Mucosa of rectum (tissue), 2 donors: ENCODE data around the gene SAMD11.
"Not testable (repeated sequence)": the region's sequence is repeated elsewhere in the genome, so short reads cannot be mapped to it uniquely, and the experiment has no call there.

ENCODE experiments used
- H3K27ac ChIP-seq, 2 donors: one replicate each; pipeline ENCODE4 v1.7.0; 2013; ENCODE audit warnings: inconsistent platforms in 2 of 2, low read depth in 2 of 2, low read length in 2 of 2
- H3K27me3 ChIP-seq, 2 donors: one replicate each; pipeline ENCODE4 v1.7.0; 2013; ENCODE audit warnings: low read length in 2 of 2; ENCODE audit not compliant: control insufficient read depth in 2 of 2, insufficient read depth in 2 of 2
- H3K36me3 ChIP-seq, 2 donors: one replicate each; pipeline ENCODE4 v1.7.0; 2013; ENCODE audit warnings: low read length in 2 of 2; ENCODE audit not compliant: control insufficient read depth in 2 of 2, insufficient read depth in 2 of 2
- H3K4me1 ChIP-seq, 2 donors: one replicate each; pipeline ENCODE4 v1.7.0; 2013; ENCODE audit warnings: low read length in 2 of 2, mild to moderate bottlenecking in 1 of 2; ENCODE audit not compliant: control insufficient read depth in 2 of 2, insufficient read depth in 2 of 2
- H3K4me3 ChIP-seq, 2 donors: one replicate each; pipeline ENCODE4 v1.7.0; 2013; ENCODE audit warnings: low read length in 2 of 2
- H3K9ac ChIP-seq, 2 donors: one replicate each; pipeline ENCODE4 v1.7.0; 2013; ENCODE audit warnings: low read length in 2 of 2, low read depth in 1 of 2, mild to moderate bottlenecking in 1 of 2
- H3K9me3 ChIP-seq, 2 donors: one replicate each; pipeline ENCODE4 v1.7.0; 2013; ENCODE audit warnings: low read length in 2 of 2; ENCODE audit not compliant: control insufficient read depth in 2 of 2
- donor health status: healthy.
- donor health status: Normal muscosa, but diverticular disease.

Gene SAMD11

GRCh38 chr1:890661-891060, 33.1 kb upstream of the SAMD11 start:
- H3K27me3 ChIP-seq = peaks cover 5 to 6% of the 10 kb centered on the region in 2 donors

DNA sequence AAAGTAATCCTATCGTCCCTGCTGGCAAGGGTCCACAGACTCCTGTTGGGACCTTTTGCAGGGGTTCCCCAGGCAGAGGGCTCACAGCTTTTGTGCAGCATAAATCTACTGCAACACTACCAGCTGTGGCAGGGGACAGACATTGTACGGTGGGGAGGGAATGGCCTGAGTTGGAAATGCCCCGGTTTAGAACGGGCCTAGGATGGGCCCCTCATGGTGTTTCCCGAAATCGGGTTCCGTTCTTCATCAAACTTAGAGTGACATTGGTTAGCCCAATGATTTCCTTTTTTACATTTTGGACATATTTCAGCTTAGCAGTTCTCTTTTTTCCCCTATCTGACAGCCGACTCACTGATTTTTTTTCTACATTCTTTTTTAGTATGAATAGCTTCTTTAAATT, 26.5 kb upstream of the SAMD11 start:
- Histone ChIP-seq H3K4me1 (no peaks in the 10 kb centered on the region), H3K27me3 (peaks cover 2 to 4% of the 10 kb centered on the region in 2 donors), H3K9me3 (peaks cover 0 to 2% of the 10 kb centered on the region in 2 donors), H3K27ac (no peak overlapping the region), H3K9ac (no peak overlapping the region), H3K4me3 (no peak overlapping the region), H3K36me3 (no peaks in the 10 kb centered on the region)

More at GRCh38 chr1:890661-891060, 33.1 kb upstream of the SAMD11 start:
- Histone ChIP-seq H3K4me1 (no peaks in the 10 kb centered on the region), H3K36me3 (no peaks in the 10 kb centered on the region), H3K9me3 (no peaks in the 10 kb centered on the region), H3K9ac (no peak overlapping the region), H3K4me3 (no peak overlapping the region), H3K27ac (no peak overlapping the region)

- not testable (repeated sequence) for H3K9me3 ChIP-seq, H3K4me1 ChIP-seq, H3K36me3 ChIP-seq, H3K27ac ChIP-seq, H3K4me3 ChIP-seq, H3K27me3 ChIP-seq, H3K9ac ChIP-seq
Measured at GRCh38 chr1:897951-898350, 25.8 kb upstream of the SAMD11 start.

DNA sequence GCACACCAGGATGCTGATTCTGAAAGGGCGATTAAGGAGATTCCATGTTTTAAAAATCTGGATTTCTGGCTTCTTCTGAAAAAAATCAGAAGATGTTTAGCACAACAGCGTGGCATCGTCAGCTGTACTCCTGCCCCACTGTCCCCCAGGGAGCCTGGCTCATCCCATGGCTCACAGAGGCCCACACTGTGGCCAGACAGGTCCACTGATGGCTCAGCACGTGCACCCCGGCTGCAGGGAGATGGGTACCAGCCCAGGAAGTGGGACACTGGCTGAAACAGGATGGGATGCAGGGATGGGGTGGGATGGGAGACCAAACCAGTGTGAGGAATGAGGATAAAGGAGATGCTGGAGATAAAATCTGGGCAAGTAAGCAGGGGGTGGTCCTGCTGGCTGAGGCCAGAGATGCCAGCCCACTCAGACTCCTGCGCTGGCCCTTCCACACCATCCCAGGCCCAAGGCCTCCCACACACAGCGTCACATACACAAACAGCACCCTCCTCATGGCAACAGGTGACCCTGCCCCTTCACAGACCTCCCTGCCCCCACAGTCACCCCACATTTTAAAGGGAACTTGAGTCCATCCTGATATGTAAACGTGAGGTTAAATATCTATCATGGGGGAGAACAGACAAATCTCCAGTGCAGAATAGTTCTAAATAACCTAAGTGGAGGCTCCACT, 23.9 kb upstream of the SAMD11 start:
- H3K27me3 ChIP-seq = peaks cover 2 to 4% of the 10 kb centered on the region in 2 donors
- no peak overlapping the region for H3K4me3 ChIP-seq

DNA sequence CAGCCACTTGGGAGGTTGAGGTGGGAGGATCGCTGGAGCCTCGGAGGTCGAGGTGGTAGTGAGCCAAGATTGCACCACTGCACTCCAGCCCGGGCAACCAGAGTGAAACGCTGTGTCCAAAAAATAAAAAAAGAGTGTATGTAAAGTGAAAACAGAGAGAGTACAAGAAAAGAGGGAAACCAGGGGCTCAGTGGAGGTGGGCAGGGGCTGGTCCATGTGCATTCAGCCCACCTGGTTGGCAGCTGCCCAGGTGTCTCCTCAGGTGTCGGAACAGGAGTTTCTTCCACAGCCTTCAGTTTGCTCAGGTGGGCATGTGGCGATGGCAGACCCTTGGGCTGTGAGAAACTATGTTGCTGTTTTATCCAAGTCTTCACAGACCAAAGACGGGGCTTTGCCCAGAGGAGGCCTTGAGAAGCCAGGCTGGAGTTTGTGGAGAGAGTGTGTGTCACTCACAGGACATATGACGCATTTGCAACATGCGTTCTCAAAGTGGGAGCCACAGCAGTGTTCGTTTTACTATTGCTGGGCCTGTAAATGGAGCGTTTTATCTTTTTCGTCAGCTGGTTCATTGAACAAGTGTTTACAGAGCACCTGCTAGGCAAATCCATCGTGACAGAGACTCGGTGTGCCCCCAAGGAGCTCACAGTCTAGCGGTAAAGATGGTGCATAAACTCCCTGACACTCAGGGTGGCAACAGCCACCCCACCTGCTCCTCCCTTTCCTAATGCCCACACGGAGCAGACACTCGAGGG, 22.4 kb upstream of the SAMD11 start:
- Histone ChIP-seq H3K27me3 (peaks cover 9 to 13% of the 10 kb centered on the region in 2 donors), H3K36me3 (no peaks in the 10 kb centered on the region), H3K4me3 (no peak overlapping the region)

More for the DNA sequence above, 23.9 kb upstream of the SAMD11 start:
- no peak overlapping the region for H3K9ac ChIP-seq
- no peaks in the 10 kb centered on the region for H3K4me1 ChIP-seq
- no peak overlapping the region for H3K27ac ChIP-seq
- no peaks in the 10 kb centered on the region for H3K36me3 ChIP-seq
- H3K9me3 ChIP-seq = peaks cover 0 to 2% of the 10 kb centered on the region in 2 donors

GRCh38 chr1:902802-903201, 20.9 kb upstream of the SAMD11 start:
- Histone ChIP-seq H3K9ac (no peak overlapping the region), H3K27me3 (peaks cover 15 to 22% of the 10 kb centered on the region in 2 donors), H3K36me3 (no peaks in the 10 kb centered on the region), H3K27ac (no peak overlapping the region), H3K4me3 (no peak overlapping the region), H3K4me1 (peaks cover 8 to 9% of the 10 kb centered on the region in 2 donors), H3K9me3 (peaks cover 0 to 1% of the 10 kb centered on the region in 2 donors)

More for the DNA sequence above, 22.4 kb upstream of the SAMD11 start:
- Histone ChIP-seq H3K9me3 (peaks cover 0 to 2% of the 10 kb centered on the region in 2 donors), H3K27ac (no peak overlapping the region), H3K4me1 (peaks cover under 1% of the 10 kb centered on the region in 2 donors), H3K9ac (no peak overlapping the region)

DNA sequence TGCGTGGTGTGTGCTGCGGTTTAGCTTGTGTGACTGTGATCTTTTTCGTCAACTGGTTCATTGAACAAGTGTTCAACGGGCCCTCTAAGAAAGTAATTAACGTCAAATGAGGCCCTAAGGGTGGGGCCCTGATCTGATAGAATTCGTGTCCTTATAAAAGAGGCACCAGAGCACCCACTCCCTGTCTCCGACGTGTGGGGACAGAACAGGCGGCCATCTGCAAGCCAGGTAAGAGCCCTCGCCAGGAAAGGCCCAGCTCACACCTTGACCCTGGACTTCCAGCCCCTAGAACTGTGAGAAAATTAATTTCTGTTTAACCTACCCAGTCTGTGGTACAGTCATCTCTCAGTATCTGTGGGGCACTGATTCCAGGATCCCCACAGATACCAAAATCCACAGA, 20.4 kb upstream of the SAMD11 start:
- Histone ChIP-seq H3K27me3 (peaks cover 15 to 23% of the 10 kb centered on the region in 2 donors), H3K4me1 (peaks cover 8 to 9% of the 10 kb centered on the region in 2 donors), H3K4me3 (no peak overlapping the region), H3K36me3 (no peaks in the 10 kb centered on the region), H3K9me3 (no peaks in the 10 kb centered on the region), H3K27ac (no peak overlapping the region), H3K9ac (no peak overlapping the region)

DNA sequence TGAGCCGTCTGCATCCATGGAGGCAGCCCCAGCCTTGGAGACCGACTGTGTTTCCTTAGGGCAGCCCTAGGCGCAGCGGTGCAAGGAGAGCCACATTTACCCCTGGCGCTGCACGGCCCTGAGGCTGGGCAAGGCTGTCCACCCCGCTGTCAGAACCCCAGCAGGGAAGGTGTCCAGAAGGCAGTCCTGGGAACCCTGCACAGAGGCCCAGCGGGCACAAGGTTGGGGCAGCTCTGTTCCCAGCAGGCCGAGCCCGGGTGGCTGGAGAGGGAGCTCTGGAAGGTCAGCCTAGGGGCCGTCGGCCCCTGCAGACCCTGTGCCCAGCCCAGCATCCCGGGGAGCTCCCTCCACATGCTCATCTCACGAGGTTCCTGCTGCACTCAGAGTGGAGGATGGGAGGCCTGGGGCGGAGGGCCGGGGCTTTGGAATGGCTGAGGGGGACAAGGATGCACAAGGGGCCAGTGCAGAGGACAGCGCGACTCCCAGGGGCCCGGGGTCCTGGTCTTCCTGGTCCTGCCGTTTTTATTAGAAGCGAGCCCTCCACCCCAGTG, 19.9 kb upstream of the SAMD11 start:
- Histone ChIP-seq H3K27ac (no peak overlapping the region), H3K4me3 (no peak overlapping the region), H3K9ac (no peak overlapping the region), H3K4me1 (peaks cover 8 to 9% of the 10 kb centered on the region in 2 donors), H3K27me3 (peaks cover 12 to 23% of the 10 kb centered on the region in 2 donors), H3K9me3 (no peaks in the 10 kb centered on the region), H3K36me3 (no peaks in the 10 kb centered on the region)

- Histone ChIP-seq H3K27ac (no peak overlapping the region), H3K4me3 (peak overlapping the region in 1 of 2 donors; percentile 23), H3K27me3 (peaks cover 12 to 23% of the 10 kb centered on the region in 2 donors)
Measured at GRCh38 chr1:904310-904950, 19.3 kb upstream of the SAMD11 start.

More at GRCh38 chr1:904310-904950, 19.3 kb upstream of the SAMD11 start:
- Histone ChIP-seq H3K9me3 (no peaks in the 10 kb centered on the region), H3K36me3 (no peaks in the 10 kb centered on the region), H3K4me1 (peaks cover 8 to 9% of the 10 kb centered on the region in 2 donors), H3K9ac (no peak overlapping the region)
